ENCODE measurements around the gene RNASE13.

GRCh38 chr14:21083565-21084325 is 49.1 kb upstream of the RNASE13 start:
- TF ChIP-seq, protein P1, sequence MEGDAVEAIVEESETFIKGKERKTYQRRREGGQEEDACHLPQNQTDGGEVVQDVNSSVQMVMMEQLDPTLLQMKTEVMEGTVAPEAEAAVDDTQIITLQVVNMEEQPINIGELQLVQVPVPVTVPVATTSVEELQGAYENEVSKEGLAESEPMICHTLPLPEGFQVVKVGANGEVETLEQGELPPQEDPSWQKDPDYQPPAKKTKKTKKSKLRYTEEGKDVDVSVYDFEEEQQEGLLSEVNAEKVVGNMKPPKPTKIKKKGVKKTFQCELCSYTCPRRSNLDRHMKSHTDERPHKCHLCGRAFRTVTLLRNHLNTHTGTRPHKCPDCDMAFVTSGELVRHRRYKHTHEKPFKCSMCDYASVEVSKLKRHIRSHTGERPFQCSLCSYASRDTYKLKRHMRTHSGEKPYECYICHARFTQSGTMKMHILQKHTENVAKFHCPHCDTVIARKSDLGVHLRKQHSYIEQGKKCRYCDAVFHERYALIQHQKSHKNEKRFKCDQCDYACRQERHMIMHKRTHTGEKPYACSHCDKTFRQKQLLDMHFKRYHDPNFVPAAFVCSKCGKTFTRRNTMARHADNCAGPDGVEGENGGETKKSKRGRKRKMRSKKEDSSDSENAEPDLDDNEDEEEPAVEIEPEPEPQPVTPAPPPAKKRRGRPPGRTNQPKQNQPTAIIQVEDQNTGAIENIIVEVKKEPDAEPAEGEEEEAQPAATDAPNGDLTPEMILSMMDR (conservative IDR thresholded peaks at IDR 0.05; ENCODE audit: low read depth, low read length), result no peak
- no peak for TF ChIP-seq MXI1 (IDR thresholded peaks at IDR 0.05; ENCODE audit: borderline replicate concordance, low read depth, low read length)
- no peak for TF ChIP-seq RFX5 (IDR thresholded peaks at IDR 0.05; ENCODE audit: low read depth, low read length)
- no peak for TF ChIP-seq RCOR1 (IDR thresholded peaks at IDR 0.05; ENCODE audit: insufficient replicate concordance, low read length)
- TF ChIP-seq POLR2A (IDR thresholded peaks at IDR 0.05; ENCODE audit: low read depth, low read length), result no peak
- no peak for TF ChIP-seq BHLHE40 (IDR thresholded peaks at IDR 0.05; ENCODE audit: low read depth, low read length)
- TF ChIP-seq ELK1 (IDR thresholded peaks at IDR 0.05; ENCODE audit: borderline replicate concordance, low read depth, low read length), result no peak
- no peak for TF ChIP-seq RAD21 (IDR thresholded peaks at IDR 0.05; ENCODE audit: low read length)
- TF ChIP-seq CHD1 (IDR thresholded peaks at IDR 0.05; ENCODE audit: low read depth, low read length), result no peak
- no peak for TF ChIP-seq FOS (IDR thresholded peaks at IDR 0.05; ENCODE audit: low read depth, low read length)
- TF ChIP-seq NFE2L2 (IDR thresholded peaks at IDR 0.05; ENCODE audit: low read depth, low read length), result no peak
- TF ChIP-seq USF2 (IDR thresholded peaks at IDR 0.05; ENCODE audit: low read depth, low read length), result no peak

All from IMR-90 (cell line).